GM18499 (cell line): ENCODE data around the gene ZNF789.

Experiments used
- ATAC-seq: cut with Tn5 transposase; IDR thresholded peaks from one replicate; pipeline ENCODE4 v1.9.1; 2021; ENCODE audit warnings: moderate number of reproducible peaks; ENCODE audit not compliant: insufficient read depth, unreplicated experiment

ZNF789 gene

DNA sequence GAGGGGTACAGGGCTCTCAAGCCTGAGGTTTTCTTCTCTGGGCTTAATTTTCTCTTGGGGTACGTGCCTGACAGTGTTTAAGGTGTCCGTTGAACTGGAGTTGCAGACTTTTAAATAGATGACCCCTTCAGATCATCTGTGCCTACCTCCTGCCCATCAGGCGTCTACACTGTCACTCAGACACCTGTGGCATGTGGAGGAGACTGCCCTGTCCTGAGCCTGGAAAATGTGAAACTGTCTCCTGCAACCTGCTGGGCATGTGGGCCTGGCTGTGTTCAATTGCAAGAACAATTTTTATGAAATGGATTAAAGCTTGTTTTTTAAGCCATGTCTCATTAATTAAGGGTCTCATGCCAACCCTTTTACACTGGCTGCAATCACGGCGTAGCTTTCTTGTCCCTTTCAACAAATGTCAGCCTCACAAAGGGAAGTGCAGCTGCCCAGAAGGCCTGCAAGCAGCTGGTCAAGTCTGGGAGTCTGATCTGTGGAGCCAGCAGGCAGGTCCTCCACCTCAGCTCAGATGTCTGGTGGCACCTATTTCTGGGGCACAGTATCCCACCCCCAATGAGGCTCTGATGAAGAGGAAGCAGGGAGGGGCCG is 15.5 kb upstream of the ZNF789 start:
- ATAC-seq: no peak

DNA sequence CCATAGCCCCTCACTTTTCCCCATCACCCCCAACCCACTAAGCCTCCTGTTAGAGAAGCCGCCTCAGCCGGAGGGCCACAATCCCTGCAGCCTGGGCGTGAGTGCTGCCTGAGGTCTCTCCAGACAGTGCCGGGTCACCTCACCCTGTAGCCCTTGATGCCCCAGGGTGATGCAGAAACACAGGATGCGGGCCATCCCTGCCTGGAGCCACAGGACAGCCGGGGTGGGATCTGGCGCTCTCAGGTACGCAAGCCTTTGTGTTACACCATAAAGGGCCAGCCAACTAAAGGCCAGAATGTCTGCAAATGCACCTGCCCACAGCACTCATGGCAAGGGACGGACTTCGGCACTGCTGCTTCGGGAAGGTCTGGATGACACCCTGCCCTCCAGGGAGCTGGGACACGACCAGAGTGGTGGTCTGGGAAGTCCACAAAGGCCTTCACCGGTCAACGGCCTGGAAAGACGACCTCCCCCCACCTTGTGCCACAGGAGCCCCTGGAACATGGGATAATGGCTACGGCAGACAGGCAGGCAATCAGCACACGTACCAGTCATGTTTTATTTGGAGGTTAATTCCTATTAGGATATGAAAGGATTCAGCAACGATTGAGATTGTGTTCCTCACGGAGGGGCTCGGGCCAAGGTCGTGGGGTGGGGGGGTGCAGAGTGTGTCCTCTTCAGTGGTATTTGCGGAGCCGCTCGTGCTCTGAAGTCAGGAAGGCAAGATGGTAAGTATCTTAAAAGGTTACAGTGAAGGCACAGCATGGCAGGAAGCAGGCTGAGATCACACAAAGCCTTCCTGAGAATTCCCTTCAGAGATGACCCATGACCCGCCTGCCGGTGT is 14.8 kb upstream of the ZNF789 start:
- ATAC-seq: no peak

DNA sequence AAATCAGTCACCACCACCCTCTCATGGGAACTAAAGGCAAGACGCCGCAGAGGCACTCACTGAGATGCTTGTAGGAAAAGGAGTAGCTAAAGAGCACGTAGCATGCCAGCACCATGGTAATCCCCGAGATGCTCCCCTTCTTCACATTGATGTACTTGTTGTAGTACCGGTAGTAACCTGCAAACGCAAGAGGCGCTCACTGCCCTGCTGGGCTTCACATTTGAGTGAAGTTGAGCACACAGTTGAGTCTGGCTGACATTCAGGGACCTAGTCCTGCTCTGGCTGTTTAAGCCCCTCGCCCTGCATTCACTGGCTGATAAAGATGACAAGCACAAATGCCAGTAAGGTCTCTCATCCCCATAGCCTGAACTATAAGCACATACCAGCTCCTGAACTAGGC is 13.6 kb upstream of the ZNF789 start:
- ATAC-seq: no peak

DNA sequence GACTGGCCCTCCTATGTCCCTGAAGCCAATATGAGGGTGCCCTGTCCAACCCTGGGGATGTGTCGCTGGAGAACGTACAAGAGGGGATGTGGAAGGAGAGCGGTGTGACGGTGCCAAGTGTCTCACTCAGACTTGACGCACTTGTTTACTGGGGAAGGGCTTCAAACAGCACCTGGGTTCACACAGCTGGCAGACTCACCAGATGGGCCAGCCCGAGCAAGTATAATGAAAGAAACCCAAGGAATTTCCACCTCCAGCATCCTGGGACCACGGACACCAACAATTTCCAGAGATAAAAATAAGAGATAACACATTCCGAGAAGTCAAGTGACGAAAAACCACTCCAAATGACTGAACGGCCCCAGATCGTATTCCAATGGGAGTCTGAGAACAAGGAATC is 12.0 kb upstream of the ZNF789 start:
- ATAC-seq: no peak

DNA sequence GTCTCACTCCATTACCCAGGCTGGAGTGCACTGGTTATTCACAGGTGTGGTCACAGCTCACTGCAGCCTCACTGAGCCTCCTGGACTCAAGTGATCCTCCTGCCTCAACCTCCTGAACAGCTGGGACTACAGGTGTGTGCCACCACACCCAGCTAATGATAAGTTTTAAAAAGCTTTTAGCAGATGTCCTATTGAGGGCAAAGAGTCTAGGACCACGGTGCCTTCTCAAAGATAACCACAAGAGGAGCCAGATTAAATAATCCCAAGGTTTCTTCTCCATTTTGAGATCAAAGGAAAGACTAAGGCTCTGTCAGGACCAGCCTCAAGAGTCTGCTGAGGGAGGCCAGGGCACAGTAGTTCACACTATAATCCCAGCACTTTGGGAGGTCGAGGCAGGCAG is 11.5 kb upstream of the ZNF789 start:
- no peak for ATAC-seq

DNA sequence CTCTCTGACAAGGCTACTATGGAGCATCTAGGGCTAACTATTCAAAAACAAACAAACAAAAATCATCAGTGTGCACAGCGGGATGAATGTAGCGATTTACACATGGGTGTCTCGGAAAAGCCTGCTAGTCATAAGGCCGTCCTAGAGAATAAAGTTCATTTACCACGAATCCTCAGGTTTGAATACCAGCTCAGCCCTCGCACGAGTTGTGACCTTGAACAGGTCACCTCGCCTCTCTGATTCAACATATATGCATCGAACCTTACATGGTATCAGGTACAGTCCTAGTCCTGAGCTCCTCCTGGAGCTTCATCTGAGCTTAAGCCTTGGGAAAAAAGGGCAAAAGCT is 7.3 kb upstream of the ZNF789 start:
- ATAC-seq: no peak

DNA sequence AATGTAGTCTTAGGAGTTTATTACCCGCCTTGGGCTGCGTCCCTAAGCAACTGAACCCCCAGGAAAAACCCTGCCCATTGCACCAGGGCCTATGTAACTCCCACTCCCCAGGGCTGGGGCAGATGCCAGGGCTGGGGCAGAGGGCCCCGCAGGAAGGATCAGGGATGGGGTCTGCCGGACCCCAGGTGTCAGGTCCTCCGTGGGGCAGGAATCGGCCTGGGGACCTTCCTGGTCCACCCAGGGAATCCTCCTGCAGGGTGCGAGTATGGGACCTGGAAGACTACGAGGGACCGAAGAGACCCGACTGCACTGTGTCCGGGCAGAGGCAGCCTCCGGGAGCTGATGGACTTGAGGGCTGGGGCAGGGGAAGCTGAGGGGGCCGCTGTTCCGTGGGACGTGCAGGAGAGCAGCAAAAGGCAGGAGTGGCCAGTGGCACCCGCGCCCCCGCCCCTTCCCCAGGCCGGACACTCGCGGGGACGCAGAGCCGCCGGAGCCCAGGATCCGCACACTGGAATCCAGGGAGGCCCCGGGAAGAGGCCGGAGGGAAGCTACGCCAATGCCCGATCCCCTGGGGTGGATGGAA is 4.3 kb upstream of the ZNF789 start:
- no peak for ATAC-seq

DNA sequence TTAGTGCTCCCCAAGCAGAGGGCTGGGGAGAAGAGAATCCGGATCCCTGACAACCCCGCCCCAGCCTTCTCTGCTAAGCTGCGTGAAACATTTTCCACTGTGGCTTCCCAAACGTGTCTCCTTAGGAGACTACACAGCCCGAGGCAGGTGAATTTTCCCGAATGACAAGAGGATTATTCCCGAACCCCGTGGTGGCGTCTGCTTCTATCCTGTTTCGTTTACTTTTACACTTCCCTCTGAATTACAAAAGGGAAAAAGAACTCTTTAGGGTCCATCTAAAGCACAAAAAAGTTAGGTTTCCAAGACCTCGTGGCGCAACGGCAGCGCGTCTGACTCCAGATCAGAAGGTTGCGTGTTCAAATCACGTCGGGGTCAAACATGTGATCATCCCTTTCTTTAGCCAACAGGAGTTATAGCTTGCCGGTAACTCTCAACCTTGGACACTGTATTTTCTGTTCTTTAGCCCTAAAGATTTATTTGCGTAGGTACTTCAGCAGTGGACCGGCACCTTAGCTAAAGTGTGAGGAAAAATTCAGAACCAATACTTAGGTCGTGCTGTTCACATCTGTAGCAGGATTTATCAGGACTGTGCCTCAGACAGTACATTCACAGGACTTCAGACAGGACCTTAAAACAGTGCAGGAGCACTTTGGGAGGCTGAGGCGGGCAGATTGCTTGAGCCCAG is 3.2 kb upstream of the ZNF789 start:
- ATAC-seq: no peak

DNA sequence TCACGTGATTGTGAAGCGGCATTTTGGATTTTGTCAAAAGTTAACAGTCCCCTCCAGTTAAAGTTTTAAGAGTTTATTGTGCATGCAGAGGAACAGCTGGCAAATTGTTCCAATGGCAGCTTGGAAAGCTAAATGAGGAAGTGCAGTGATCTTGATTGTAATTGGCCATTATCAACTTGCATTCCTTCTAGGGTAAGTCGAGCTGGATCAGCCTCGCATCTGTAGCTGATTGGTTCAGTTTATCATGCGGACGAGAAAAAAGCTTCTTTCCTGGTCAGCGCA is 566 bp downstream of the ZNF789 start:
- ATAC-seq: peak; percentile 8

DNA sequence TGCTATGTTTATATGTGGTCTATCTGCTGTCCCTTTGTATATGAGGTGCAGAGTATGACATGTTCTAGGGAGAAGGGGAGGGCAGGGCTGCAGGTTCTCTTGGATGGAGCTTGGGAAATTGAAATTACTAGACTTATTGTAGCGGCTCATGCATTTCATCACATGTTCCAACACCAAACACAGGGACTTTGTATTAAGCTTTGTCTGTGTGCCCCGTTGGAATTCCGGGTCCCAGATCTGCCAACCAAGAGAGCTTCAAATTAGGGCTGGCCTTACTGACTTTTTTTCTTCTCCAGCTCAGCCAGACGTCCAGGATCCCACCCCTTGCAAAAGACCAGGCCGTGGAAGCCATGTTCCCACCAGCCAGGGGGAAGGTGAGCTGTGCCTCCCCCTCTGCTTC is 3.4 kb downstream of the ZNF789 start:
- ATAC-seq: no peak

DNA sequence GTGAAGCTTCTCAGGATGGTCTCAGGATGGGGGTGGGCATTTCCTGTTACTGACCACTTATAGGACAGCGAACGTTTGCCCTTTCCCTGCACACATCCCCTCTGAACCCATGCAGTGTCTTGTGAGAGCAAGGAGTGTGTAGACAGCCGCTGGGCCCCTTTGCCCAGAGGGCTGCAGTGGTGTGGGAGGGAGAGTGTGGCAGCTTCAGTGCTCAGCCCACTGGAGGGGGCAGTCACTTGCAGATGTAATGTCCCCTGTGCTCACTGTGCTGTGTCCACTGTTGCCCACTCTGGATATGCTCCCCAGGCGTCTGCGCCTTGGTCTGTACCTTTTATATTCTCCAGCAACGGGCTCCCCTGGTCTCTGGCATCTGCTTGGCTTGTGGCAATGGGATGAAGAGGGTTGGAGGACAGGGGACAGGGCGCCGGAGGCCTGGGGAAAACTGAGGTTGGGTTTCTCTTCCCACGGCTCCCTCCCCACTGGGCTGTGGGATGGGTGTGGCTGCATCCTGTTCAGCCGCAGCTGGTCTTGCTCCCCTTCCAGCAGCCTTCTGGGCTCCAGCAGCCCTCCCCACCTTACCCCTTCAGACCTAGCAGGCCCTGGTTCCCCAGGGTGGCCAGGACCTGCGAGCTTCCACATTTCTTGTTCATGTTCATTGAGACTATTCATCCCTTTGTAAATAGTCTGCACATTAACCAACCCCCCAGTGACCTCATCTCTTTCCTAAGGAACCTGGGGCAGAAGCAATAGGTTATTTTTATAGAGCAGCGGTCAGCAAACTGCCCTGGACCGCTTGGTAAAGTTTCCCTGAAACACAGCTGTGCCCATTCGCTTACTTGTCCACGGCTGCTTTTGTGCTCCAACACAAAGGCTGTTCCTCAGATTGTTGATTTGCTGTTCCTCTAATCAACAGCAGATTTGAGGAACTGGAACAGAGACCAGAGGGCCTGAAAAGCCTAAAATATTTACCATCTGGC is 6.1 kb downstream of the ZNF789 start:
- no peak for ATAC-seq

DNA sequence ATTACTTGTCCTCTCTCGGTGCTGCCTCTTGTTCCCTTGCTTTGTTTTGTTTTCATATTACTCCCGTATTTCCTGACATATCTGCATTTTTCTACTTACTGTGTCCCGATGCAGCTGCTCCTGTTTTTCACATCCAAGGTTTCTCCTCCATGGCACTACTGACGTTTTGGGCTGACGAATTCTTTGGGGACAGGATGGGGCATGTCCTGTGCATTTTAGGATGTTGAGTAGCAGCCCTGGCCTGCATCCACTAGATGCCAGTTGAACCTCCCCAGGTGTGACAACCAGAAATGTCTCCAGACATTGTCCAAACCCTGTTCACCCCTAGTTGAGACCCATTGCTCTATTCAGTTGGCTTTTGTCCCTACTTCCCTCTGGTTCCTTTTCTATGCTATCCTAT is 12.4 kb downstream of the ZNF789 start:
- ATAC-seq: no peak

DNA sequence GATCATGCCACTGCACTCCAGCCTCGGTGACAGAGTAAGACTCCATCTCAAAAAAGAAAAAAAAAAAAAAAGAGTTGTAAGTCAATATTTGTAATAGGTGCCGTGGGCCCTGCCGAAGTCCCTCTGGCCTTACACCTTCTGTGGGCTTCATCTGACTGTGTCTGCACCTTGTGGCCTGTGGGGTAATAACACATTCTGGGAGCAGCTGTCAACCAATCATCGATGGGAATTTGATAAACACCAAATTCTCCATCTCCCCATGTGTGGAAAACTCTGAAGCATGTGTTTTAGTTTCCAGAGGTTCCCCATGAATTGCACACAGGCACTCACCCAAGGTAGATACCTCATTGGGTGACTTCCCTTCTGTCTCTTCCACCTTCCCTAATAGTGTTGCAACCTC is 16.5 kb downstream of the ZNF789 start:
- no peak for ATAC-seq

DNA sequence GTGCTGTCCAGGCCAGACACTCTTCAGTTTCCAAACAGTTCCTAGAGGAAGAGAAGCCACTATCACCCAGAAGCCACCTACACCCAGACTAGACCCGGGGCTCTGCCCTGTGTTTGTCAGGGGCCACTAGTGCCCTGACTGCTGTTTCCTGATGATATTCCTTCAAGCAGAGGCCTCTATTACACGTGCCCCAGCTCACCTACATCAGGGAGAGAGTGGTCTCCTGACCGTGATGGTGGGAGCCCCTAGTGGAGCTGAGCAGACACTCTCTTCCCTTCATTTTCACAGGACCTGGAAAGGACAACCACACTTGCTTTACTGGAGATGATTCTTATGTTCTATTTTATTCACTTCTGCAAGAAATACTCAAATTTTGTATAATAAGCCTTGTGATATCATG is 18.2 kb downstream of the ZNF789 start:
- no peak for ATAC-seq

DNA sequence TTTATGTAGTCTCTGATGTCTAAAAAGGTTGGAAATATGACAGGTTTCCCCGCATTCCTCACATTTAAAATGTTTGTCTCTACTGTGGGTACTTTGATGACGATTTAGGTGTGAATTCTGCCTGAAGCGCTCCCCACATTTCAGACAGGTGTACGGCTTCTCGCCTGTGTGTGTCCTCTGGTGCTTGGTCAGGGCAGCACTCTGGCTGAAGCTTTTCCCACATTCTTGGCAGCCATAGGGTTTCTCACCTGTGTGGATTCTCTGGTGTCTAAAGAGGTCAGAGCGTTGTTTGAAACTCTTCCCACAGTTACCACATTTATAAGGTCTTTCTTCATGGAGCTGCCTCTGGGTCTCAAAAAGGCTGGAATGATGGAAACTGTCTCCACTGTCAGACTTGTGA is 21.1 kb downstream of the ZNF789 start:
- ATAC-seq: no peak

DNA sequence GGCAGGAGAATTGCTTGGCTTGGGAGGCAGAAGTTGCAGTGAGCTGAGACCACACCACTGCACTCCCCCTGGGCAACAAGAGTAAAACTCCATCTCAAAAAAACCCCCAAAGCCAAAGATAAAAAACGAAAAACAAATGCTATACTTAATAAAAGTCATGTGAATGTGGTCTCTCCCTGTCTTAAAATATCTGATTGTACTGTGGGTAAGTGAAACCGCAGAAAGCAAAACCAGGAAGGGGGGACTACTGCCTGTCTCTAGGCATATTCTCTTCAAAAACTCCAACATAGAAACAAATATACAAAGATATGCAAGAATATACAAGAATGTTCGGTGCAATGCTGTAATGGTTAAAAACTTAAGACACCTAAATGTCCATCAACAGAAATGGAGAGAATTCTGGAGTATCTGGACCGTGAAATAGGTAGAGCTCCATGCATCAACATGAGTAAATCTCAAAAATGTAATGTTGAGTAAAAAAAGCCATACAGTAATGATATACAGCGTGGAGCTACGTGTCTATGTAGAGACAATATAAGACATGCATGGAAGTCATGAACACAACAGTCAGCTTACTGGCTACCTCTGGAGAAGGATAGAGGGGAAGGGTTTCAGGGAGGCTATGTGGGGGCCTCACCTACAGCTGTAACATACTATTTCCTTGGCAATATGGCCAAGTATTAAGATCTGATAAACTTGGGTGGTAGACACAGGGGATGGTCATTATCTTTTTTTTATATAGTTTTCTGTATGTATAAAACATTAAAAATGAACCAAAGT is 25.3 kb downstream of the ZNF789 start:
- ATAC-seq: no peak

DNA sequence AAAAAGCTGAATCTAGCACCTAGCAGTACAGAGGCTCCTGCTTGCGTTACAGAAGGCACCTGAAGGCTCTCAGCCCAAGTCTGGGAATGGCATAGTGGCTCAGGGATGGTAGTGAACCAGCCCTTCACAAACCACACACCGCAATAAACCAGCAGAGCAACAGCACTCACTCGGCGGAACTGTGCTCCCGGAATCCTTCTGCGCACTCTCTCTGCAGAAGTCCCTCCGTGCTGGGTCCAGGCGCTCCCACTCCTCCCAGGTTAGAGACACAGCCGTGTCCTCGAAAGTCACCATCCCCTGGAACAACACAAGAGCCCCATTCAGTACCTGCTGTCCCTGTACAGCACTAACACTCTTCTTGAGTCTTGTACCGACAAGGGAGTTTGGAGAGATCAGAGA is 25.9 kb downstream of the ZNF789 start:
- no peak for ATAC-seq

DNA sequence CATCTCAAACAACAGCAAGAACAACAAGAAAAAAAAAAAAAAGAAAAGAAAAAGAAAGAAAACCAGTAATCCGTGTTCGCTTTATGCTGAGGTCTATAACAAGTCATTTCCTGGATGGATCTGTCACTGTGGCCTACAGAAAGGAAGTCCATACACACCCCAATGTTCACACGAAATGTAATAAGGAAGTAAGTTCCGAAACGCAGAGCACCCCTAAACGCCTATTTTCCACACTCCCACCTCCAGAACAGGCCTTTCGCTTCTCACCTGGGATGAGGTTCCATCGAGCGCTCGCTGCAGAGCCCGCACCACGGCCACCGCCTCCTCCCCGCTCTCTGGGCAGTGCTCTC is 26.7 kb downstream of the ZNF789 start:
- ATAC-seq: no peak

DNA sequence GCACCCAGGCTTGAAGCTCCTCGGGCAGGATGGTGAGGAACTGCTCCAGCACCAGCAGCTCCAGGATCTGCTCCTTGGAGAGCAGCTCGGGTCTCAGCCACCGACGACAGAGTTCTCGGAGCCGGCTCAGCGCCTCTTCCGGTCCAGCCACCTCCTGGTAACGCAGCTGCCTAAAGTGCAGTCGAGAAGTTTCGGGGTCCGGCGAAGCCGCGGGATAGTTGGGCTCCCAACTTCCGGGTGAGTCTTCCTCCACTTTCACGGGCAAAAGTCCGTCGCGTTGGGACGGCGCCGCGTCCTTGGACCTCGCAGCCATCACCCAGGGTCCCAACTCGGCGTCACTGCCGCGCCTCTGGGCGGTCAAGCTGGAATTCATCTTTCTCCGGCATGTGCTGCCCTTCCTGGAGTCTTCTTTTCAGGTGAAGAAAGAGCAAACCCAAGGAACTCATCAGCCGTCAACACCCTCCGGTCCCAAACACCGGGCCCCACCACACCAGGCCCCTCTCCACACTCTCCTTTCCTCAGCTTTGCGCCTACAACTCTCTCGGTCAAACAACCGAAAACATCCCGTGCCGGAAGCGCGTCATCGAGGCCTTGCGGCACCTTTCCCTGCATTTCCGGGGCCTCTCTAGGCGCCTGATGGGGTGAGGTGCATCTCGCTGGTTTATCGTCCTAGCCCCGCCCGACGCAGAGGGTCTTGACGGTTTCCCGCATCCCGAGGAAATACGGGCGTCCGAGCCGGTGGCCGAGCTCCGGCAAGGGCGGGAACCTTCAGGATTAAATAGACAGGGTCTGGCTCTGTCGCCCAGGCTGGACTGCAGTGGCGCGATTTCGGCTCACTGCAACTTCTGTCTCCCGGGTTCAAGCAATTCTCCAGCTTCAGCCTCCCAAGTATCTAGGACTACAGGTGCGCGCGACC is 27.3 kb downstream of the ZNF789 start, which contains the start of gene ZNF394:
Gene ZNF394, minus strand, starts transcription at position 561 of the 916 bp plus-strand sequence. Its CDS starts 188 bp downstream, at position 373.
- ATAC-seq: no peak
